ENCODE data around the gene ARID1A. TPM values are rescaled to one million over a fixed set of nuclear protein-coding genes. Genes with fewer than 3 reads are reported as not detected.

ARID1A gene
- polyA plus RNA-seq, 1 donor (not counting 4 experiments of a cell fraction or from before 2014, with no cell fraction given) = 10.2 TPM

DNA sequence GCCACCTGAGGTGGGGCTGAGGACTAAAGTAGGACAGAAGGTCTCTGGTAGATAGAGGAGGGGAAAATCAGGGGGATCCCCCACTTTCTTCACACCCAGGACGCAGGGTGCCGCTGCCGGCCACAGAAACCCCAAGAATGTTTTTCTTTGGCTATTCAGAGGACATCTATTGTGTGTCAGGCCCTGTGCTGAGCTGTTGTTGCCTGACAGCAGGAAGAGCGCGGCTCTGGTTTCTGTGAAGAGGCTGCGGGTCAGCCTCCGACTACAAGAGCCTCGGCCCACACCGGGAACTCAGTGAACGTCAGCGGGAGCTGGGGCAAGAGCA lies 91.5 kb downstream of the ARID1A start:
- H4K20me1 ChIP-seq (ENCODE audit: control insufficient read depth, extremely low read depth, insufficient read depth, low read length) = no peaks in the 10 kb centered on the region
- H2AFZ ChIP-seq (ENCODE audit: control insufficient read depth, low read length) = peak overlapping the region; percentile 78
- H3K27me3 ChIP-seq (ENCODE audit: control insufficient read depth, extremely low read depth, insufficient read depth, low read length) = no peaks in the 10 kb centered on the region
- TF ChIP-seq, protein P1, sequence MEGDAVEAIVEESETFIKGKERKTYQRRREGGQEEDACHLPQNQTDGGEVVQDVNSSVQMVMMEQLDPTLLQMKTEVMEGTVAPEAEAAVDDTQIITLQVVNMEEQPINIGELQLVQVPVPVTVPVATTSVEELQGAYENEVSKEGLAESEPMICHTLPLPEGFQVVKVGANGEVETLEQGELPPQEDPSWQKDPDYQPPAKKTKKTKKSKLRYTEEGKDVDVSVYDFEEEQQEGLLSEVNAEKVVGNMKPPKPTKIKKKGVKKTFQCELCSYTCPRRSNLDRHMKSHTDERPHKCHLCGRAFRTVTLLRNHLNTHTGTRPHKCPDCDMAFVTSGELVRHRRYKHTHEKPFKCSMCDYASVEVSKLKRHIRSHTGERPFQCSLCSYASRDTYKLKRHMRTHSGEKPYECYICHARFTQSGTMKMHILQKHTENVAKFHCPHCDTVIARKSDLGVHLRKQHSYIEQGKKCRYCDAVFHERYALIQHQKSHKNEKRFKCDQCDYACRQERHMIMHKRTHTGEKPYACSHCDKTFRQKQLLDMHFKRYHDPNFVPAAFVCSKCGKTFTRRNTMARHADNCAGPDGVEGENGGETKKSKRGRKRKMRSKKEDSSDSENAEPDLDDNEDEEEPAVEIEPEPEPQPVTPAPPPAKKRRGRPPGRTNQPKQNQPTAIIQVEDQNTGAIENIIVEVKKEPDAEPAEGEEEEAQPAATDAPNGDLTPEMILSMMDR (optimal IDR thresholded peaks at IDR 0.05 in 1 of 3, IDR thresholded peaks at IDR 0.05 in 1 of 3, conservative IDR thresholded peaks at IDR 0.05 in 1 of 3; ENCODE audit: extremely low read depth in 1 of 3, insufficient read depth in 2 of 3, low read length in 3 of 3) = no peak
- TF ChIP-seq EZH2 (IDR thresholded peaks at IDR 0.05; ENCODE audit: low read length) = no peak
- H3K27ac ChIP-seq (ENCODE audit: control insufficient read depth, insufficient read depth, low read length) = peak overlapping the region; percentile 95
- no peaks in the 10 kb centered on the region for H3K9me3 ChIP-seq (ENCODE audit: control insufficient read depth, low read depth, low read length)
- peak overlapping the region; percentile 87 for H3K4me2 ChIP-seq (ENCODE audit: control insufficient read depth, extremely low read depth, insufficient read depth, low read depth, low read length)
- no peak for DNase-seq (ENCODE audit: low read depth, low spot score)
- peaks cover 4 to 11% of the 10 kb centered on the region in 2 experiments for H3K36me3 ChIP-seq (ENCODE audit: control insufficient read depth in 2 of 2, extremely low read depth in 1 of 2, insufficient read depth in 2 of 2, low read length in 2 of 2)
- no peak for FAIRE-seq
- dilution Hi-C loops (cut with MboI; ENCODE audit: extremely low pct_ligation_motif_present, low sequenced_read_pairs) = no loop called here
- H3K4me1 ChIP-seq (ENCODE audit: control insufficient read depth, extremely low read depth, insufficient read depth, low read length) = peaks cover 28% of the 10 kb centered on the region
- peak overlapping the region; percentile 94 for H3K9ac ChIP-seq (ENCODE audit: control insufficient read depth, extremely low read depth, insufficient read depth, low read length)
- H3K9me1 ChIP-seq (ENCODE audit: control insufficient read depth, extremely low read depth, insufficient read depth, low read length) = no peaks in the 10 kb centered on the region
- H3K4me3 ChIP-seq (ENCODE audit: control insufficient read depth in 2 of 3, extremely low read depth in 1 of 3, insufficient read depth in 2 of 3, low read depth in 1 of 3, low read length in 3 of 3) = peak overlapping the region; percentile 67 to 85 (median 81)
- H3K79me2 ChIP-seq (ENCODE audit: control insufficient read depth, insufficient read depth, low read length) = peaks cover 1% of the 10 kb centered on the region

DNA sequence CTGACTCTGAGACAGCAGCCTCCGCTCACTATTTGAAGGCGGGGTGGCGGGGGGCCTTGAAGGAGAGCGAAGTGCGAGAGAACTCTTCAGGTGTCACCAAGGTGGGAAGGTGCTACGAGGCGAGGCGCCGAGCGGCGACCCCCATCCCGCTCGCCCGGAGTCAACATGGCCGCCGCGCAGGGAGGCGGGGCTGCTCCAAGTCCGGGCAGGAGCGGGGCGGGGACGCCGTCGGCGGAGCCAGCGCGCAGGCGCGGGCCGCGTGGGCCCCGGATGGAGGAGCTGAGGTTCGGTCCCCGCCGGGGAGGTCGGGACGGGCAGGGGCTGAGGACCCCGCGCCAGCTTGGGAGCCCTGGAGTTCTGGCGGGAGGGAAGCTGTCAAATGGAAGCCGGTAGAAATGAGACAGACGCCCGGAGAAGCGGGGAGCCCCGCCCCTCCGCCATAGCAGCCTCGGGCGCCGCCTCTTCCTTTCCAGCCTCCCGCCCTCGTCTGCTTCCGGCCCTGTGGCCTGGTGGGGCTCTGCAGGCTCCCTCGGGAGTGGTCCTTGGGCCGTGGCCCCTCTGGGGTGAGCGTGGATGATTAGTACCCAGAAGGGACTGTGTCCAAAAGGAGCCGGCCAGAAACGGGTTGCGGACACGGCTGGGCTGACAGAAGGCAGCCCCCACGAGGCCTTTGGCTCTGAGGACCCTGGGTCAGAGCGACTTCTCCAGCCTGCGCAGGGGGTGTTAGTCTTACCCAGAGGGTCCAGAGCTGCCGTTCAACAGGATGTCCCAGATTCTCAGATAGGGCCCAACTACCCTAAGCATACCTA lies 92.1 kb downstream of the ARID1A start, which contains the start of gene PIGV:
Gene PIGV, plus strand, starts transcription at position 245 of the 809 bp plus-strand sequence. CDS start 2,866 bp downstream, outside the sequence.
- no peak for TF ChIP-seq EZH2 (IDR thresholded peaks at IDR 0.05; ENCODE audit: low read length)
- TF ChIP-seq, protein P1 (optimal IDR thresholded peaks at IDR 0.05 in 1 of 3, IDR thresholded peaks at IDR 0.05 in 1 of 3, conservative IDR thresholded peaks at IDR 0.05 in 1 of 3; ENCODE audit: extremely low read depth in 1 of 3, insufficient read depth in 2 of 3, low read length in 3 of 3) = no peak
- Histone ChIP-seq H2AFZ (ENCODE audit: control insufficient read depth, low read length) (peak within 1 kb of the TSS; percentile 78), H3K9ac (ENCODE audit: control insufficient read depth, extremely low read depth, insufficient read depth, low read length) (peak within 1 kb of the TSS; percentile 94), H3K9me3 (ENCODE audit: control insufficient read depth, low read depth, low read length) (no peaks in the 10 kb centered on the region), H3K4me3 (ENCODE audit: control insufficient read depth in 2 of 3, extremely low read depth in 1 of 3, insufficient read depth in 2 of 3, low read depth in 1 of 3, low read length in 3 of 3) (peak within 1 kb of the TSS; percentile 67 to 85 (median 81)), H3K4me2 (ENCODE audit: control insufficient read depth, extremely low read depth, insufficient read depth, low read depth, low read length) (peak within 1 kb of the TSS; percentile 87), H3K79me2 (ENCODE audit: control insufficient read depth, insufficient read depth, low read length) (peaks cover 1% of the 10 kb centered on the region), H3K9me1 (ENCODE audit: control insufficient read depth, extremely low read depth, insufficient read depth, low read length) (no peaks in the 10 kb centered on the region), H3K27ac (ENCODE audit: control insufficient read depth, insufficient read depth, low read length) (peak within 1 kb of the TSS; percentile 95), H4K20me1 (ENCODE audit: control insufficient read depth, extremely low read depth, insufficient read depth, low read length) (no peaks in the 10 kb centered on the region), H3K27me3 (ENCODE audit: control insufficient read depth, extremely low read depth, insufficient read depth, low read length) (no peaks in the 10 kb centered on the region), H3K36me3 (ENCODE audit: control insufficient read depth in 2 of 2, extremely low read depth in 1 of 2, insufficient read depth in 2 of 2, low read length in 2 of 2) (peaks cover 4 to 7% of the 10 kb centered on the region in 2 experiments), H3K4me1 (ENCODE audit: control insufficient read depth, extremely low read depth, insufficient read depth, low read length) (peaks cover 28% of the 10 kb centered on the region)
- no peak for DNase-seq (ENCODE audit: low read depth, low spot score)
- FAIRE-seq = no peak
- dilution Hi-C loops (cut with MboI; ENCODE audit: extremely low pct_ligation_motif_present, low sequenced_read_pairs) = no loop called here

Measured in keratinocyte (primary cell).